Cardiac muscle cell (in vitro differentiated cells and primary cell): ENCODE measurements around the gene GRIA3. TPM values are rescaled to one million over a fixed set of nuclear protein-coding genes. Genes with fewer than 3 reads are reported as not detected.

ENCODE experiments used
- DNase-seq, 2 donors: peaks; one replicate each; pipeline versions ENCODE4 v3.0.0 to v3.0.0-alpha.2; 2010 to 2017; ENCODE audit warnings: low read depth in 1 of 2, low spot score in 1 of 2
- H3K27ac ChIP-seq: fragments of 200-600 bp; sonication (generic); 2 replicates; pipeline ENCODE4 v1.5.1; 2016
- H3K27me3 ChIP-seq: fragments of 200-600 bp; sonication (generic); 2 replicates; pipeline ENCODE4 v1.6.0; 2016; ENCODE audit warnings: control low read depth
- H3K36me3 ChIP-seq: fragments of 200-600 bp; sonication (generic); 2 replicates; pipeline ENCODE4 v1.5.1; 2016; ENCODE audit warnings: control low read depth
- H3K4me1 ChIP-seq: fragments of 200-600 bp; sonication (generic); 2 replicates; pipeline ENCODE4 v1.8.1; 2017; ENCODE audit warnings: low read depth, mild to moderate bottlenecking, mixed run types
- H3K4me3 ChIP-seq: fragments of 200-600 bp; sonication (generic); 2 replicates; pipeline ENCODE4 v1.5.1; 2016; ENCODE audit warnings: mild to moderate bottlenecking
- H3K9me3 ChIP-seq: fragments of 200-600 bp; sonication (generic); 2 replicates; pipeline ENCODE4 v1.5.1; 2017; ENCODE audit warnings: low read depth, mild to moderate bottlenecking, control low read depth
- CTCF ChIP-seq: IDR thresholded peaks from 2 replicates; pipeline ENCODE4 v1.5.1; 2012; ENCODE audit warnings: low read depth, mild to moderate bottlenecking, low read length
- polyA plus RNA-seq: library from polyadenylated mRNA; unstranded; fragments of >200 nt; fragmentation: Nextera tagmentation; extraction: Ambion mirVana; gene quantifications from 2 replicates; pipeline ENCODE4 v1.2.1, GENCODE V29; 2016
- total RNA-seq: library from RNA; depleted of rRNA; stranded (reverse); fragments of >200 nt; gene quantifications from 2 replicates; pipeline ENCODE4 v1.2.3, GENCODE V29; 2016

Gene GRIA3
- total and polyA plus RNA-seq, 2 experiments from 2014 or later = 2.8 to 6.1 TPM

- H3K27me3 ChIP-seq = no peaks in the 10 kb centered on the region
- H3K9me3 ChIP-seq = no peaks in the 10 kb centered on the region
- H3K27ac ChIP-seq = no peak overlapping the region
- no peak overlapping the region for H3K4me3 ChIP-seq
- H3K36me3 ChIP-seq = no peaks in the 10 kb centered on the region
- peak in 1 of 2 donors; percentile 0 for DNase-seq
- H3K4me1 ChIP-seq = peaks cover 6% of the 10 kb centered on the region
- no peak for TF ChIP-seq CTCF
Observed at GRCh38 chrX:123267220-123267619, 83.1 kb downstream of the GRIA3 start.

- Histone ChIP-seq H3K27me3 (no peaks in the 10 kb centered on the region), H3K4me1 (no peaks in the 10 kb centered on the region), H3K27ac (no peak overlapping the region), H3K9me3 (no peaks in the 10 kb centered on the region), H3K4me3 (no peak overlapping the region), H3K36me3 (no peaks in the 10 kb centered on the region)
- no peak for TF ChIP-seq CTCF
- DNase-seq = no peak
Observed at GRCh38 chrX:123271902-123272301, 87.8 kb downstream of the GRIA3 start.

- Histone ChIP-seq H3K27me3 (no peaks in the 10 kb centered on the region), H3K4me3 (no peak overlapping the region), H3K4me1 (no peaks in the 10 kb centered on the region), H3K27ac (no peak overlapping the region), H3K36me3 (no peaks in the 10 kb centered on the region), H3K9me3 (no peaks in the 10 kb centered on the region)
- TF ChIP-seq CTCF = no peak
- no peak for DNase-seq
Observed at GRCh38 chrX:123272630-123273029, 88.6 kb downstream of the GRIA3 start.

- no peak for TF ChIP-seq CTCF
- Histone ChIP-seq H3K9me3 (no peaks in the 10 kb centered on the region), H3K27ac (no peak overlapping the region), H3K4me1 (no peaks in the 10 kb centered on the region), H3K36me3 (no peaks in the 10 kb centered on the region), H3K4me3 (no peak overlapping the region), H3K27me3 (no peaks in the 10 kb centered on the region)
- DNase-seq = no peak
Observed at GRCh38 chrX:123274796-123275195, 90.7 kb downstream of the GRIA3 start.

- no peak for TF ChIP-seq CTCF
- no peak for DNase-seq
- Histone ChIP-seq H3K27me3 (no peaks in the 10 kb centered on the region), H3K9me3 (no peaks in the 10 kb centered on the region), H3K4me3 (no peak overlapping the region), H3K4me1 (no peaks in the 10 kb centered on the region), H3K27ac (no peak overlapping the region), H3K36me3 (no peaks in the 10 kb centered on the region)
Observed at GRCh38 chrX:123277347-123277746, 93.3 kb downstream of the GRIA3 start.

- no peaks in the 10 kb centered on the region for H3K36me3 ChIP-seq
Observed at GRCh38 chrX:123277821-123278220, 93.7 kb downstream of the GRIA3 start.

More at GRCh38 chrX:123277821-123278220, 93.7 kb downstream of the GRIA3 start:
- Histone ChIP-seq H3K9me3 (no peaks in the 10 kb centered on the region), H3K27me3 (no peaks in the 10 kb centered on the region), H3K4me1 (no peaks in the 10 kb centered on the region), H3K4me3 (no peak overlapping the region), H3K27ac (no peak overlapping the region)
- DNase-seq = no peak
- TF ChIP-seq CTCF = no peak
